GM23338 (cell line): Measurements from ENCODE around the gene AZU1. TPM values are rescaled to one million over a fixed set of nuclear protein-coding genes. Genes with fewer than 3 reads are reported as not detected.

Source experiments
- ATAC-seq: fragments of 200-7000 bp; cut with Tn5 transposase; 3 replicates; pipeline ENCODE4 v1.9.1; 2020
- DNase-seq: peaks from one replicate; pipeline ENCODE4 v3.0.0-alpha.2; 2015; ENCODE audit warnings: low spot score
- H2AFZ ChIP-seq: fragments of 200-600 bp; sonication (generic); 2 replicates; pipeline ENCODE4 v1.8.0; 2016; ENCODE audit warnings: antibody characterized with exemption, mild to moderate bottlenecking, moderate library complexity
- H3F3A ChIP-seq: fragments of 200-600 bp; sonication (generic); replicated peaks from 2 replicates; pipeline ENCODE4 v1.8.0; 2017; ENCODE audit warnings: antibody characterized with exemption, mixed run types, low read depth
- H3K27ac ChIP-seq: fragments of 200-600 bp; sonication (generic); 2 replicates; pipeline ENCODE4 v1.6.1; 2016; ENCODE audit warnings: low read depth
- H3K27me3 ChIP-seq: fragments of 200-600 bp; sonication (generic); 2 replicates; pipeline ENCODE4 v1.8.0; 2016; ENCODE audit warnings: mild to moderate bottlenecking, mixed run types, moderate library complexity; ENCODE audit not compliant: insufficient read depth
- H3K36me3 ChIP-seq: fragments of 200-600 bp; sonication (generic); 2 replicates; pipeline ENCODE4 v1.8.0; 2016; ENCODE audit warnings: mild to moderate bottlenecking; ENCODE audit not compliant: insufficient read depth
- H3K4me1 ChIP-seq: fragments of 200-600 bp; sonication (generic); 2 replicates; pipeline ENCODE4 v1.8.0; 2016; ENCODE audit warnings: mild to moderate bottlenecking, moderate library complexity; ENCODE audit not compliant: insufficient read depth
- H3K4me2 ChIP-seq: fragments of 200-600 bp; sonication (generic); 2 replicates; pipeline ENCODE4 v1.7.1; 2017; ENCODE audit warnings: mixed run types
- H3K4me3 ChIP-seq: fragments of 200-600 bp; sonication (generic); 2 replicates; pipeline ENCODE4 v1.6.1; 2016; ENCODE audit warnings: mixed run types
- H3K79me2 ChIP-seq: fragments of 200-600 bp; sonication (generic); replicated peaks from 2 replicates; pipeline ENCODE4 v1.8.0; 2017; ENCODE audit warnings: mild to moderate bottlenecking; ENCODE audit not compliant: insufficient read depth
- H3K9me2 ChIP-seq: fragments of 200-600 bp; sonication (generic); 2 replicates; pipeline ENCODE4 v1.8.0; 2017; ENCODE audit not compliant: insufficient read depth
- H4K20me1 ChIP-seq: fragments of 200-600 bp; sonication (generic); replicated peaks from 2 replicates; pipeline ENCODE4 v1.8.0; 2017; ENCODE audit warnings: mild to moderate bottlenecking; ENCODE audit not compliant: insufficient read depth
- H3K27ac Mint-ChIP-seq: 2 replicates; pipeline ENCODE4 v1.8.0; 2020; ENCODE audit warnings: inconsistent platforms, mild to moderate bottlenecking, moderate library complexity, mixed read lengths
- H3K27me3 Mint-ChIP-seq: 3 replicates; pipeline ENCODE4 v1.8.0; 2022; ENCODE audit warnings: low read depth, mild to moderate bottlenecking, moderate library complexity, mixed read lengths, inconsistent platforms; ENCODE audit not compliant: insufficient read depth, poor library complexity
- H3K36me3 Mint-ChIP-seq: 3 replicates; pipeline ENCODE4 v1.8.0; 2021; ENCODE audit warnings: low read depth, mild to moderate bottlenecking, inconsistent platforms, moderate library complexity, mixed read lengths
- H3K4me1 Mint-ChIP-seq: 3 replicates; pipeline ENCODE4 v1.8.0; 2020; ENCODE audit warnings: mild to moderate bottlenecking, inconsistent platforms, mixed read lengths
- H3K4me3 Mint-ChIP-seq: 3 replicates; pipeline ENCODE4 v1.8.0; 2021; ENCODE audit warnings: moderate library complexity, mild to moderate bottlenecking, inconsistent platforms, mixed read lengths
- H3K9me3 Mint-ChIP-seq: 3 replicates; pipeline ENCODE4 v1.8.0; 2020; ENCODE audit warnings: moderate library complexity, mild to moderate bottlenecking, inconsistent platforms, mixed read lengths
- ETS1 ChIP-seq: IDR thresholded peaks from 2 replicates; pipeline ENCODE4 v1.6.1; 2016; ENCODE audit warnings: antibody characterized with exemption
- NANOG ChIP-seq: IDR thresholded peaks from 2 replicates; pipeline ENCODE4 v1.6.1; 2016; ENCODE audit warnings: antibody characterized with exemption, borderline replicate concordance
- POLR2AphosphoS5 ChIP-seq: IDR thresholded peaks from 2 replicates; pipeline ENCODE4 v1.6.1; 2016; ENCODE audit warnings: antibody characterized with exemption, low read depth
- REST ChIP-seq: IDR thresholded peaks from one replicate; pipeline ENCODE4 v1.6.1; 2018; ENCODE audit warnings: antibody characterized with exemption; ENCODE audit not compliant: unreplicated experiment
- STAT1 ChIP-seq: IDR thresholded peaks from one replicate; pipeline ENCODE4 v1.6.1; 2016; ENCODE audit warnings: antibody characterized with exemption; ENCODE audit not compliant: unreplicated experiment
- ZNF331 ChIP-seq: fragments of 250-450 bp; sonication (Bioruptor Pico); IDR thresholded peaks from 2 replicates; pipeline ENCODE4 v1.5.0; 2020; ENCODE audit warnings: low read depth, mild to moderate bottlenecking, moderate library complexity
- polyA plus RNA-seq: library from polyadenylated mRNA; unstranded; fragments of >200 nt; fragmentation: Nextera tagmentation; extraction: Ambion mirVana; gene quantifications from 2 replicates; pipeline ENCODE4 v1.2.1, GENCODE V29; 2016
- total RNA-seq: library from RNA; depleted of rRNA; stranded (reverse); fragments of >200 nt; shearing (Covaris generic); gene quantifications from 2 replicates; pipeline ENCODE4 v1.2.3, GENCODE V29; 2014

Gene AZU1
- total and polyA plus RNA-seq, 2 experiments from 2014 or later = 0.78 to 1.4 TPM

- TF ChIP-seq STAT1 (no peak), REST (no peak), ETS1 (no peak), POLR2AphosphoS5 (no peak), ZNF331 (CRISPR knock-in tag) (no peak)
Measured at GRCh38 chr19:866769-867300, 39.2 kb downstream of the AZU1 start (continued).

GRCh38 chr19:867301-867793 is 39.7 kb downstream of the AZU1 start:
- Histone ChIP-seq H3K4me2 (no peak overlapping the region), H3K9me2 (no peaks in the 10 kb centered on the region), H3K4me1 (no peaks in the 10 kb centered on the region), H2AFZ (no peak overlapping the region), H3K36me3 (no peaks in the 10 kb centered on the region), H3K27me3 (peaks cover 4% of the 10 kb centered on the region; the same call in 1 of the 2 replicates), H4K20me1 (peaks cover 9% of the 10 kb centered on the region; the same call in 1 of the 2 replicates), H3K27ac (no peak overlapping the region), H3K79me2 (no peaks in the 10 kb centered on the region), H3F3A (peaks cover 33% of the 10 kb centered on the region), H3K4me3 (no peak overlapping the region)
- Mint-ChIP-seq H3K27ac (no peak overlapping the region), H3K4me1 (peaks cover 5% of the 10 kb centered on the region), H3K27me3 (peaks cover 29% of the 10 kb centered on the region), H3K9me3 (peaks cover 7% of the 10 kb centered on the region), H3K4me3 (no peak overlapping the region), H3K36me3 (peaks cover 27% of the 10 kb centered on the region)
- DNase-seq (no peak), ATAC-seq (peak; percentile 13)
- TF ChIP-seq ZNF331 (CRISPR knock-in tag) = no peak
- no peak for TF ChIP-seq REST
- no peak for TF ChIP-seq NANOG
